GM12891 (cell line): ENCODE data around the gene CST8.

Experiments used
- DNase-seq: peaks from one replicate; pipeline ENCODE4 v3.0.0; 2011; ENCODE audit warnings: low spot score; ENCODE audit not compliant: insufficient read length
- FAIRE-seq: peaks from 2 replicates; lab custom pipeline; 2011; peaks lifted over from hg19 to GRCh38; lab: Jason Lieb, UNC
- PAX5 ChIP-seq: IDR thresholded peaks from 2 replicates; pipeline ENCODE4 v1.6.1; 2011; ENCODE audit warnings: low read length, moderate library complexity, mild to moderate bottlenecking; ENCODE audit not compliant: insufficient read depth, severe bottlenecking
- POLR2A ChIP-seq: IDR thresholded peaks from 2 replicates; pipeline ENCODE4 v1.6.1; 2011; ENCODE audit warnings: low read depth, low read length, control low read depth
- POLR2AphosphoS5 ChIP-seq: IDR thresholded peaks from 2 replicates; pipeline ENCODE4 v1.6.1; 2011; ENCODE audit warnings: low read depth, low read length, control low read depth
- POU2F2 ChIP-seq: IDR thresholded peaks from 2 replicates; pipeline ENCODE4 v1.6.1; 2011; ENCODE audit warnings: low read depth, mild to moderate bottlenecking, control low read depth, low read length, moderate library complexity
- SPI1 ChIP-seq: IDR thresholded peaks from 2 replicates; pipeline ENCODE4 v1.6.1; 2011; ENCODE audit warnings: low read depth, low read length, control low read depth
- TAF1 ChIP-seq: IDR thresholded peaks from 2 replicates; pipeline ENCODE4 v1.6.1; 2011; ENCODE audit warnings: low read depth, low read length, control low read depth

Gene CST8

GRCh38 chr20:23517719-23518118 lies 26.8 kb downstream of the CST8 start:
- TF ChIP-seq SPI1 (no peak), TAF1 (no peak)
- no peak for DNase-seq
- FAIRE-seq, result no peak

- TF ChIP-seq PAX5 (no peak), TAF1 (no peak), POLR2AphosphoS5 (no peak), POU2F2 (no peak), POLR2A (no peak), SPI1 (no peak)
- DNase-seq, result no peak
- no peak for FAIRE-seq
Measured at GRCh38 chr20:23519556-23519955, 28.6 kb downstream of the CST8 start.

- FAIRE-seq (no peak), DNase-seq (no peak)
- TF ChIP-seq POLR2A (no peak), POU2F2 (no peak), PAX5 (no peak), SPI1 (no peak), TAF1 (no peak), POLR2AphosphoS5 (no peak)
Measured at GRCh38 chr20:23520185-23520584, 29.3 kb downstream of the CST8 start.

GRCh38 chr20:23524146-23524545 lies 33.2 kb downstream of the CST8 start:
- DNase-seq, result no peak
- no peak for TF ChIP-seq POLR2A
- FAIRE-seq, result no peak

GRCh38 chr20:23526850-23527249 lies 35.9 kb downstream of the CST8 start:
- no peak for FAIRE-seq
- DNase-seq, result no peak
- no peak for TF ChIP-seq POLR2AphosphoS5
- no peak for TF ChIP-seq POU2F2
- TF ChIP-seq POLR2A, result no peak
- TF ChIP-seq PAX5, result no peak
- TF ChIP-seq SPI1, result no peak
- TF ChIP-seq TAF1, result no peak

GRCh38 chr20:23528867-23529431 lies 38.0 kb downstream of the CST8 start:
- DNase-seq (no peak), FAIRE-seq (no peak)
- TF ChIP-seq POU2F2 (no peak), POLR2A (no peak), PAX5 (no peak), POLR2AphosphoS5 (no peak), TAF1 (no peak), SPI1 (no peak)

- FAIRE-seq, result peak; percentile 45
- DNase-seq, result no peak
- TF ChIP-seq PAX5 (no peak), POU2F2 (no peak), SPI1 (no peak), POLR2A (no peak), POLR2AphosphoS5 (no peak), TAF1 (no peak)
Measured at GRCh38 chr20:23530937-23531567, 40.1 kb downstream of the CST8 start.

- FAIRE-seq (no peak), DNase-seq (no peak)
- no peak for TF ChIP-seq POLR2A
- no peak for TF ChIP-seq SPI1
- no peak for TF ChIP-seq POU2F2
- no peak for TF ChIP-seq POLR2AphosphoS5
- TF ChIP-seq PAX5, result no peak
- TF ChIP-seq TAF1, result no peak
Measured at GRCh38 chr20:23532533-23532932, 41.6 kb downstream of the CST8 start.

GRCh38 chr20:23533161-23533560 lies 42.2 kb downstream of the CST8 start:
- TF ChIP-seq TAF1, result no peak
- TF ChIP-seq POU2F2, result no peak
- TF ChIP-seq SPI1, result no peak
- TF ChIP-seq POLR2A, result no peak
- TF ChIP-seq PAX5, result no peak
- no peak for TF ChIP-seq POLR2AphosphoS5
- FAIRE-seq, result no peak
- DNase-seq, result no peak

- TF ChIP-seq TAF1 (no peak), POLR2AphosphoS5 (no peak), SPI1 (no peak), POLR2A (no peak), PAX5 (no peak), POU2F2 (no peak)
- FAIRE-seq, result no peak
- DNase-seq, result no peak
Measured at GRCh38 chr20:23534801-23535593, 44.1 kb downstream of the CST8 start.

GRCh38 chr20:23536328-23536974 lies 45.5 kb downstream of the CST8 start:
- TF ChIP-seq POLR2AphosphoS5, result no peak
- no peak for TF ChIP-seq SPI1
- TF ChIP-seq PAX5, result no peak
- no peak for TF ChIP-seq POU2F2
- TF ChIP-seq TAF1, result no peak
- no peak for TF ChIP-seq POLR2A
- FAIRE-seq, result no peak
- no peak for DNase-seq
